HepG2 (cell line): ENCODE results near the gene IL1RAPL1. TPM values are rescaled to one million over a fixed set of nuclear protein-coding genes. Genes with fewer than 3 reads are reported as not detected.

Experiments
- GMEB2 ChIP-seq: IDR thresholded peaks from 2 replicates; pipeline ENCODE4 v1.6.1; 2016; ENCODE audit warnings: missing biosample characterization, missing genetic modification reagents, low read depth
- KIAA2018 ChIP-seq: sonication (generic); formaldehyde crosslinking; IDR thresholded peaks from 2 replicates; pipeline ENCODE4 v1.5.0; 2020; ENCODE audit warnings: mild to moderate bottlenecking, missing genetic modification reagents, borderline replicate concordance
- NFYB ChIP-seq: sonication (generic); formaldehyde crosslinking; IDR thresholded peaks from 2 replicates; pipeline ENCODE4 v1.4.0; 2020; ENCODE audit warnings: missing genetic modification reagents
- PREB ChIP-seq: sonication (generic); formaldehyde crosslinking; IDR thresholded peaks from 2 replicates; pipeline ENCODE4 v1.4.0; 2020; ENCODE audit warnings: missing genetic modification reagents
- TRAFD1 ChIP-seq: sonication (generic); formaldehyde crosslinking; IDR thresholded peaks from 2 replicates; pipeline ENCODE4 v1.5.1; 2020; ENCODE audit warnings: missing genetic modification reagents, mild to moderate bottlenecking, borderline replicate concordance
- polyA plus RNA-seq, 8 experiments: library from polyadenylated mRNA; depleted of rRNA in 3 of 8; stranded (reverse) in 7 of 8; unstranded in 1 of 8; fragments of >200 nt; fragmentation: Illumina TruSeq in 4 of 8; extraction: Trizol in 4 of 8; gene quantifications; 2 replicates each; pipeline versions ENCODE4 v1.2.1 to v1.2.3, GENCODE V29; 2011 to 2016; ENCODE audit warnings: low read depth in 4 of 8, missing spikeins in 1 of 8, mixed read lengths in 1 of 8; ENCODE audit not compliant: insufficient read depth in 1 of 8
- total RNA-seq, 5 experiments: library from RNA; depleted of rRNA; stranded (reverse); fragments of >200 nt; fragmentation: Illumina TruSeq; extraction: Trizol; gene quantifications; 2 replicates each; pipeline ENCODE4 v1.2.3, GENCODE V29; 2016; ENCODE audit warnings: low read depth in 1 of 5

The IL1RAPL1 gene
- total and polyA plus RNA-seq, 2 of the 13 experiments (the other 11 are each of a cell fraction or from before 2014, with no cell fraction given): 0.04 TPM; not detected in 1

GRCh38 chrX:28966331-28966730 is 379.1 kb downstream of the IL1RAPL1 start (continued):
- no peak for TF ChIP-seq TRAFD1 (CRISPR knock-in tag)
- no peak for TF ChIP-seq PREB
- no peak for TF ChIP-seq GMEB2 (CRISPR knock-in tag)
- TF ChIP-seq KIAA2018 (CRISPR knock-in tag): no peak
- TF ChIP-seq NFYB (CRISPR knock-in tag): no peak
- TF ChIP-seq, all 625 proteins: peak for 0
